WERI-Rb-1 (cell line): Measurements from ENCODE around the gene STAM.
"Not testable (repeated sequence)": the region's sequence is repeated elsewhere in the genome, so short reads cannot be mapped to it uniquely, and the experiment has no call there.

Experiments used
- DNase-seq: peaks from one replicate; pipeline ENCODE4 v3.0.0-alpha.2; 2020
- H3K27ac ChIP-seq: fragments of 250-450 bp; sonication (Bioruptor Pico); 2 replicates; pipeline ENCODE4 v1.5.1; 2020; ENCODE audit warnings: mild to moderate bottlenecking, moderate library complexity
- H3K27me3 ChIP-seq: fragments of 250-450 bp; sonication (Bioruptor Pico); 2 replicates; pipeline ENCODE4 v1.5.1; 2021; ENCODE audit warnings: mild to moderate bottlenecking, low read depth, moderate library complexity; ENCODE audit not compliant: insufficient read depth, severe bottlenecking
- H3K36me3 ChIP-seq: fragments of 250-450 bp; sonication (Bioruptor Pico); 2 replicates; pipeline ENCODE4 v1.5.1; 2020; ENCODE audit warnings: mild to moderate bottlenecking, moderate library complexity
- H3K4me3 ChIP-seq: 2 replicates; pipeline ENCODE4 v1.5.1; 2011; ENCODE audit warnings: low read depth, mild to moderate bottlenecking, control low read depth, low read length
- H3K9me3 ChIP-seq: fragments of 250-450 bp; sonication (Bioruptor Pico); 2 replicates; pipeline ENCODE4 v1.5.1; 2021; ENCODE audit warnings: mild to moderate bottlenecking, moderate library complexity; ENCODE audit not compliant: severe bottlenecking
- CTCF ChIP-seq: IDR thresholded peaks from 2 replicates; pipeline ENCODE4 v1.5.1; 2011; ENCODE audit warnings: low read depth, mild to moderate bottlenecking, control low read depth, inconsistent platforms, low read length

Gene STAM

GRCh38 chr10:17624996-17625395 is 19.0 kb upstream of the STAM start:
- TF ChIP-seq CTCF = no peak
- no peak for DNase-seq
- Histone ChIP-seq H3K27me3 (no peaks in the 10 kb centered on the region), H3K36me3 (no peaks in the 10 kb centered on the region), H3K4me3 (no peak overlapping the region), H3K27ac (no peak overlapping the region), H3K9me3 (no peaks in the 10 kb centered on the region)

- H3K9me3 ChIP-seq = no peaks in the 10 kb centered on the region
- TF ChIP-seq CTCF = no peak
- no peak overlapping the region for H3K4me3 ChIP-seq
- no peak overlapping the region for H3K27ac ChIP-seq
- DNase-seq = no peak
- H3K27me3 ChIP-seq = no peaks in the 10 kb centered on the region
- H3K36me3 ChIP-seq = no peaks in the 10 kb centered on the region
Measured at GRCh38 chr10:17626656-17627055, 17.3 kb upstream of the STAM start.

GRCh38 chr10:17632590-17632989 is 11.4 kb upstream of the STAM start:
- DNase-seq, H3K27me3 ChIP-seq, H3K4me3 ChIP-seq, H3K9me3 ChIP-seq, H3K27ac ChIP-seq, H3K36me3 ChIP-seq: not testable (repeated sequence)

GRCh38 chr10:17633353-17633752 is 10.6 kb upstream of the STAM start:
- Histone ChIP-seq H3K27me3 (no peaks in the 10 kb centered on the region), H3K9me3 (no peaks in the 10 kb centered on the region), H3K36me3 (no peaks in the 10 kb centered on the region), H3K4me3 (no peak overlapping the region), H3K27ac (no peak overlapping the region)
- no peak for DNase-seq
- TF ChIP-seq CTCF = no peak

- H3K4me3 ChIP-seq = no peak overlapping the region
- no peaks in the 10 kb centered on the region for H3K9me3 ChIP-seq
- H3K27me3 ChIP-seq = no peaks in the 10 kb centered on the region
- no peak for TF ChIP-seq CTCF
- H3K27ac ChIP-seq = no peak overlapping the region
- no peaks in the 10 kb centered on the region for H3K36me3 ChIP-seq
- no peak for DNase-seq
Measured at GRCh38 chr10:17637869-17638268, 6.1 kb upstream of the STAM start.

GRCh38 chr10:17640331-17640816 is 3.6 kb upstream of the STAM start:
- no peak for DNase-seq
- TF ChIP-seq CTCF = no peak
- Histone ChIP-seq H3K4me3 (no peak overlapping the region), H3K36me3 (no peaks in the 10 kb centered on the region), H3K27ac (no peak overlapping the region), H3K9me3 (no peaks in the 10 kb centered on the region), H3K27me3 (no peaks in the 10 kb centered on the region)
